Lower leg skin (tissue), 4 donors: Measurements from ENCODE around the gene MYPN. TPM values are rescaled to one million over a fixed set of nuclear protein-coding genes. Genes with fewer than 3 reads are reported as not detected.

Experiments used
- DNase-seq, 2 donors: peaks; one replicate each; pipeline ENCODE4 v3.0.0-alpha.2; 2019; ENCODE audit warnings: low spot score in 2 of 2
- H3K4me3 ChIP-seq: fragments of 200-600 bp; sonication (generic); 2 replicates; pipeline ENCODE4 v1.5.1; 2017; ENCODE audit warnings: mild to moderate bottlenecking, low read depth; ENCODE audit not compliant: poor library complexity, severe bottlenecking
- CTCF ChIP-seq, 3 donors: fragments of 450-650 bp; IDR thresholded peaks; one replicate each; pipeline ENCODE4 v1.5.1; 2016; ENCODE audit warnings: antibody characterized with exemption in 3 of 3, mild to moderate bottlenecking in 3 of 3, moderate library complexity in 2 of 3
- POLR2A ChIP-seq, 2 donors: fragments of 450-650 bp; IDR thresholded peaks; one replicate each; pipeline ENCODE4 v1.6.1; 2016 to 2017; ENCODE audit warnings: antibody characterized with exemption in 2 of 2, mild to moderate bottlenecking in 1 of 2, moderate library complexity in 1 of 2
- WGBS, 2 donors: methylation state at CpG; one replicate each; pipeline ENCODE4 v1.1.5; 2018; 5-methylcytosine and 5-hydroxymethylcytosine counted together
- intact Hi-C: fragments of 100-400 bp; cut with DNase I; formaldehyde crosslinking; loops from one replicate; pipeline ENCODE4 v1.15.0; 2023; ENCODE audit warnings: low total_unique reads
- total RNA-seq, 4 donors: library from RNA; depleted of rRNA; stranded (reverse); fragments of >200 nt; gene quantifications; one replicate each; pipeline ENCODE4 v1.1.0, GENCODE V29; 2016

Gene MYPN
- total RNA-seq, 4 donors from 2014 or later, result 0.52 TPM; not detected in 3

GRCh38 chr10:68235111-68235510 is 125.8 kb downstream of the MYPN start:
- WGBS, 2 donors, result 54 to 61% methylated on average over 2 of the region's 2 CpGs
- intact Hi-C loops, result no loop called here
- H3K4me3 ChIP-seq, result no peak overlapping the region
- no peak for DNase-seq
- TF ChIP-seq POLR2A (IDR thresholded peaks at IDR 0.05) (no peak), CTCF (IDR thresholded peaks at IDR 0.05) (no peak)

GRCh38 chr10:68235581-68235980 is 126.3 kb downstream of the MYPN start:
- intact Hi-C loops, result no loop called here
- no peak for DNase-seq
- H3K4me3 ChIP-seq, result no peak overlapping the region
- TF ChIP-seq CTCF (IDR thresholded peaks at IDR 0.05) (no peak), POLR2A (IDR thresholded peaks at IDR 0.05) (no peak)

- 93 to 94% methylated on average over 3 of the region's 3 CpGs for WGBS, 2 donors
- TF ChIP-seq CTCF (IDR thresholded peaks at IDR 0.05) (no peak), POLR2A (IDR thresholded peaks at IDR 0.05) (no peak)
Observed at GRCh38 chr10:68237173-68237572, 127.9 kb downstream of the MYPN start.

GRCh38 chr10:68238371-68238770 is 129.1 kb downstream of the MYPN start:
- intact Hi-C loops, result no loop called here
- no peak for TF ChIP-seq POLR2A (IDR thresholded peaks at IDR 0.05)
- no peak for TF ChIP-seq CTCF (IDR thresholded peaks at IDR 0.05)
- 87 to 89% methylated on average over 6 of the region's 6 CpGs for WGBS, 2 donors
- H3K4me3 ChIP-seq, result no peak overlapping the region
- no peak for DNase-seq

More at GRCh38 chr10:68237173-68237572, 127.9 kb downstream of the MYPN start:
- intact Hi-C loops, result no loop called here
- no peak overlapping the region for H3K4me3 ChIP-seq
- DNase-seq, result no peak

GRCh38 chr10:68239069-68239468 is 129.8 kb downstream of the MYPN start:
- no peak for TF ChIP-seq POLR2A (IDR thresholded peaks at IDR 0.05)
- TF ChIP-seq CTCF (IDR thresholded peaks at IDR 0.05), result no peak
- DNase-seq, result no peak
- intact Hi-C loops, result no loop called here
- H3K4me3 ChIP-seq, result no peak overlapping the region
- 96 to 97% methylated on average over 5 of the region's 5 CpGs for WGBS, 2 donors

- no peak for DNase-seq
- no peak overlapping the region for H3K4me3 ChIP-seq
- TF ChIP-seq CTCF (IDR thresholded peaks at IDR 0.05), result no peak
- no peak for TF ChIP-seq POLR2A (IDR thresholded peaks at IDR 0.05)
- intact Hi-C loops, result loop anchor here (5.0 kb wide), 1 partner anchor 193 kb away; no protein-coding TSS in a partner anchor
- 62 to 66% methylated on average over 5 of the region's 5 CpGs for whole genome bisulfite sequencing, 2 donors
Observed at GRCh38 chr10:68239596-68240150, 130.4 kb downstream of the MYPN start.
